Activated CD8-positive, alpha-beta memory T cell treated with anti-CD3 and anti-CD28 coated beads, Interleukin-2, amount 10 ng/mL, durations not matched to agents 7 days and 5 days (primary cell): Measurements from ENCODE around the gene CRYAA. TPM values are rescaled to one million over a fixed set of nuclear protein-coding genes. Genes with fewer than 3 reads are reported as not detected.

Experiments used
- ATAC-seq: fragments of 150-1000 bp; cut with Tn5 transposase; one replicate; pipeline ENCODE4 v1.10.0; 2021; ENCODE audit warnings: moderate library complexity
- CTCF ChIA-PET: fragments of 350-600 bp; sonication (Branson Sonifier 250); formaldehyde crosslinking; loops from one replicate; lab custom pipeline; 2021; ENCODE audit warnings: antibody characterized with exemption; lab: Charles Lee
- DNase-seq: peaks from one replicate; pipeline ENCODE4 v3.0.0-alpha.2; 2020
- H3K27ac Mint-ChIP-seq: one replicate; pipeline ENCODE4 v1.8.0; 2021; ENCODE audit warnings: mild to moderate bottlenecking, mixed read lengths
- H3K27me3 Mint-ChIP-seq: one replicate; pipeline ENCODE4 v1.8.0; 2021; ENCODE audit warnings: mixed read lengths
- H3K36me3 Mint-ChIP-seq: one replicate; pipeline ENCODE4 v1.8.0; 2021; ENCODE audit warnings: mild to moderate bottlenecking, mixed read lengths
- H3K4me1 Mint-ChIP-seq: one replicate; pipeline ENCODE4 v1.8.0; 2021; ENCODE audit warnings: mixed read lengths
- H3K4me3 Mint-ChIP-seq: one replicate; pipeline ENCODE4 v1.8.0; 2021; ENCODE audit warnings: mild to moderate bottlenecking, moderate library complexity, mixed read lengths
- H3K9me3 Mint-ChIP-seq: one replicate; pipeline ENCODE4 v1.8.0; 2022; ENCODE audit warnings: low read depth, mixed read lengths
- total RNA-seq, 2 experiments: library from RNA; stranded (reverse); gene quantifications; one replicate each; pipeline ENCODE4 v1.2.3, GENCODE V29; 2021

The CRYAA gene
- total RNA-seq, 2 experiments from 2014 or later = not detected

DNA sequence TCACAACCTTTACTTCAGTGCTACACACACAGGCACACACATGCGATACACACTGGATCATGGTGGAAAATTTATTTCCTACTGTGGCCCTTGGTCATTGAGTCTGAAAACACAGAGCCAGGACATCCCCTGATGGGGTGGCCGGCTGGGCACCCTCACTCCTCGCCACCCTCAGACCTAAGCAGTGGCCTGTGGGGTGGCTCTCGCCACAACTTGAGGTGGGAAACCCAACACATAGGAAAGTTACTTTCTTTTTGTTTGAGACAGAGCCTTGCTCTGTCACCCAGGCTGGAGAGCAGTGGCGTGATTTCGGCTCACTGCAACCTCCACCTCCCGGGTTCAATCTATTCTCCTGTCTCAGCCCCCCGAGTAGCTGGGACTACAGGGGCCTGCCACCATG lies 19.4 kb downstream of the CRYAA start:
- Mint-ChIP-seq H3K27me3 (peaks cover 3% of the 10 kb centered on the region), H3K9me3 (peaks cover 2% of the 10 kb centered on the region), H3K27ac (no peak overlapping the region), H3K4me3 (no peak overlapping the region), H3K36me3 (no peaks in the 10 kb centered on the region), H3K4me1 (peaks cover 7% of the 10 kb centered on the region)
- no peak for ATAC-seq
- CTCF ChIA-PET = no interaction called here
- no peak for DNase-seq

- Mint-ChIP-seq H3K9me3 (peaks cover 2% of the 10 kb centered on the region), H3K4me3 (no peak overlapping the region), H3K27me3 (peaks cover 3% of the 10 kb centered on the region), H3K36me3 (no peaks in the 10 kb centered on the region), H3K4me1 (peaks cover 9% of the 10 kb centered on the region), H3K27ac (no peak overlapping the region)
- CTCF ChIA-PET = no interaction called here
- ATAC-seq = no peak
- DNase-seq = no peak
Measured at GRCh38 chr21:43188592-43189210, 19.9 kb downstream of the CRYAA start.

- CTCF ChIA-PET = interaction anchor here (0.9 kb wide), 1 partner anchor 461 kb away, joined by 3 read pairs; no protein-coding TSS in a partner anchor
Measured at GRCh38 chr21:43189936-43190335, 21.1 kb downstream of the CRYAA start.

GRCh38 chr21:43190544-43190943 lies 21.7 kb downstream of the CRYAA start:
- CTCF ChIA-PET = interaction anchor here (0.9 kb wide), 1 partner anchor 461 kb away, joined by 3 read pairs; no protein-coding TSS in a partner anchor
- no peak overlapping the region for H3K4me3 Mint-ChIP-seq
- ATAC-seq = no peak

More at GRCh38 chr21:43189936-43190335, 21.1 kb downstream of the CRYAA start:
- no peak for DNase-seq
- H3K27me3 Mint-ChIP-seq = peaks cover 3% of the 10 kb centered on the region
- H3K4me1 Mint-ChIP-seq = peaks cover 12% of the 10 kb centered on the region
- H3K27ac Mint-ChIP-seq = no peak overlapping the region
- ATAC-seq = no peak
- no peaks in the 10 kb centered on the region for H3K36me3 Mint-ChIP-seq
- H3K4me3 Mint-ChIP-seq = no peak overlapping the region
- peaks cover 2% of the 10 kb centered on the region for H3K9me3 Mint-ChIP-seq

DNA sequence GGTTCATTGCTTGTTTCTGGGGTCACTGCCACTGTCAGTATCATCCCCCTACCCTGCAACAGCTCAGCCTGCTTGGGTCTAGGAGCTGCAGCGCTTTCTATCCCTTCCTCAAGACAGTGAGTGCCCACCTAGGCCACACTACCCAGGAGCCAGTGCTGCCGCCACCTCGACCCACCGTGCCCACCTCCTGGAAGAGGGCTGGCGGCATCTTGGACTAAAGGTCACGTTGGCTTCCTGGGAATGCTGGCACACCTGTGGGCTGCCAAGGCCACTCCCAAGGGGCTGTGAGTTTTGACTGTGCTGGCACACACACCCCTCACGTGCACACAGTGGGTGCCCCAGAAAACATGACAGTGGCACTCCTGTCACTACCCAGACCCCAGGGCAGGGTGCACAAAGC lies 22.1 kb downstream of the CRYAA start:
- Mint-ChIP-seq H3K36me3 (no peaks in the 10 kb centered on the region), H3K4me1 (peaks cover 12% of the 10 kb centered on the region), H3K27ac (no peak overlapping the region), H3K9me3 (peaks cover 2% of the 10 kb centered on the region), H3K4me3 (no peak overlapping the region), H3K27me3 (peaks cover 3% of the 10 kb centered on the region)
- DNase-seq (no peak), ATAC-seq (no peak)
- CTCF ChIA-PET = no interaction called here

More at GRCh38 chr21:43190544-43190943, 21.7 kb downstream of the CRYAA start:
- Mint-ChIP-seq H3K4me1 (peaks cover 12% of the 10 kb centered on the region), H3K27me3 (peaks cover 3% of the 10 kb centered on the region), H3K27ac (no peak overlapping the region), H3K36me3 (no peaks in the 10 kb centered on the region), H3K9me3 (peaks cover 2% of the 10 kb centered on the region)
- DNase-seq = no peak

GRCh38 chr21:43191521-43191920 lies 22.7 kb downstream of the CRYAA start:
- H3K4me3 Mint-ChIP-seq = no peak overlapping the region
- DNase-seq (no peak), ATAC-seq (no peak)
- H3K9me3 Mint-ChIP-seq = peaks cover 2% of the 10 kb centered on the region
- H3K36me3 Mint-ChIP-seq = no peaks in the 10 kb centered on the region
- H3K27ac Mint-ChIP-seq = no peak overlapping the region
- CTCF ChIA-PET = no interaction called here
- peaks cover 12% of the 10 kb centered on the region for H3K4me1 Mint-ChIP-seq
- peaks cover 3% of the 10 kb centered on the region for H3K27me3 Mint-ChIP-seq

DNA sequence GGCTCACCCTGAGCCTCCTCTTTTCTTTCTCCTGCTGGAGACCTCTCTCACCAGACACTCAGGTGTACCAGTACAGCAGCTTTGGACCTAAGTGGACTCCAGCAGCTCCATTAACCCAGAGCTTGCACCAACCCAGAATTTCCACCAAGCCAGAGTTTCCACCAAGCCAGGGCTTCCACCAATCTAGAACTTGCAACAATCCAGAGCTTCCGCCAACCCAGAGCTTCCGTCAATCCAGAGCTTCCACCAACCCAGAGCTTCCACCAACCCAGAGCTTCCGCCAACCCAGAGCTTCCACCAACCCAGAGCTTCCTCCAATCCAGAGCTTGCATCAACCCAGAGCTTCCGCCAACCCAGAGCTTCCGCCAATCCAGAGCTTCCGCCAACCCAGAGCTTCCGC lies 23.2 kb downstream of the CRYAA start:
- H3K27me3 Mint-ChIP-seq = peaks cover 3% of the 10 kb centered on the region
- H3K4me3 Mint-ChIP-seq = no peak overlapping the region
- peaks cover 2% of the 10 kb centered on the region for H3K9me3 Mint-ChIP-seq
- CTCF ChIA-PET = interaction anchor here (0.8 kb wide), 1 partner anchor 11 kb away, joined by 3 read pairs; no protein-coding TSS in a partner anchor
- no peak for DNase-seq
- no peak overlapping the region for H3K27ac Mint-ChIP-seq
- peaks cover 17% of the 10 kb centered on the region for H3K4me1 Mint-ChIP-seq
- H3K36me3 Mint-ChIP-seq = no peaks in the 10 kb centered on the region
- ATAC-seq = no peak

DNA sequence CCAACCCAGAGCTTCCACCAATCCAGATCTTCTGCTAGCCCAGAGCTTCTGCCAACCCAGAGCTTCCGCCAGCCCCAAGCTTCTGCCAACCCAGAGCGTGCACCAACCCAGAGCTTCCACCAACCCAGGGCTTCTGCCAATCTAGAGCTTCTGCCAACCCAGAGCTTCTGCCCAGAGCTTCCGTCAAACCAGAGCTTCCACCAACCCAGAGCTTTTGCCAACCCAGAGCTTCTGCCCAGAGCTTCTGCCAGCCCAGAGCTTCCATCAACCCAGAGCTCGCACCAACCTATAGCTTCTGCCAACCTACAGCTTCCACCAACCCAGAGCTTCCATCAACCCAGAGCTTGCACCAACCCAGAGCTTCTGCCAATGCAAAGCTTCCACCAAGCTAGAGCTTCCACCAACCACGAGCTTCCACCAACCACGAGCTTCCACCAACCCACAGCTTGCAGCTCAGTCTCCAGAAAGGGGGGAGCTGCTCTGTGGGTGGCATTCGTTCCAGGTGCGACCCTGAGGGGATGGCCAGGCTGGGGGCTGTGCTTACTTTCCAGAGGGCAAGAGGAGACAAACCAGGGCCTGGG lies 23.8 kb downstream of the CRYAA start:
- DNase-seq (no peak), ATAC-seq (no peak)
- H3K27me3 Mint-ChIP-seq = peaks cover 6% of the 10 kb centered on the region
- no peak overlapping the region for H3K4me3 Mint-ChIP-seq
- H3K36me3 Mint-ChIP-seq = no peaks in the 10 kb centered on the region
- CTCF ChIA-PET = interaction anchor here (0.8 kb wide), 1 partner anchor 10 kb away, joined by 3 read pairs; no protein-coding TSS in a partner anchor
- no peak overlapping the region for H3K27ac Mint-ChIP-seq
- peaks cover 23% of the 10 kb centered on the region for H3K4me1 Mint-ChIP-seq
- H3K9me3 Mint-ChIP-seq = peaks cover 1% of the 10 kb centered on the region

DNA sequence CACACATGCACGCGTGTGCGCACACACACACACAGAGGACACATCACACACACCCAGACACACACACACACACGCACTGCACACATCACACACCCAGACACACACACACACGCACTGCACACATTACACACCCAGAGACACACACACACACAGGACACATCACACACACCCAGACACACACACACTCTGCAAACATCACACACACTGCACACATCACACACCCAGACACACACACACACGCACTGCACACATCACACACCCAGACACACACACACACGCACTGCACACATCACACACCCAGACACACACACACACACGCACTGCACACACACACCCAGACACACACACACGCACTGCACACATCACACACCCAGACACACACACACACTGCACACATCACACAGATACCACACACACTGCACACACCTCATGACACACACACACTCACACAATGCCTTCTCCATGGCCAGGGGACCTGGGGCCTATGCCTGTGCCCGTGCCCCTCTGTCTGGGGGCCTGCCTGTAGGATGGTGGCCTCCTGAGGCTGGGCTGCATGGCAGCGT lies 24.4 kb downstream of the CRYAA start:
- Mint-ChIP-seq H3K27ac (no peak overlapping the region), H3K36me3 (no peaks in the 10 kb centered on the region), H3K4me3 (no peak overlapping the region), H3K9me3 (peaks cover 2% of the 10 kb centered on the region), H3K4me1 (peaks cover 21% of the 10 kb centered on the region), H3K27me3 (peaks cover 7% of the 10 kb centered on the region)
- DNase-seq (no peak), ATAC-seq (no peak)
- CTCF ChIA-PET = no interaction called here

DNA sequence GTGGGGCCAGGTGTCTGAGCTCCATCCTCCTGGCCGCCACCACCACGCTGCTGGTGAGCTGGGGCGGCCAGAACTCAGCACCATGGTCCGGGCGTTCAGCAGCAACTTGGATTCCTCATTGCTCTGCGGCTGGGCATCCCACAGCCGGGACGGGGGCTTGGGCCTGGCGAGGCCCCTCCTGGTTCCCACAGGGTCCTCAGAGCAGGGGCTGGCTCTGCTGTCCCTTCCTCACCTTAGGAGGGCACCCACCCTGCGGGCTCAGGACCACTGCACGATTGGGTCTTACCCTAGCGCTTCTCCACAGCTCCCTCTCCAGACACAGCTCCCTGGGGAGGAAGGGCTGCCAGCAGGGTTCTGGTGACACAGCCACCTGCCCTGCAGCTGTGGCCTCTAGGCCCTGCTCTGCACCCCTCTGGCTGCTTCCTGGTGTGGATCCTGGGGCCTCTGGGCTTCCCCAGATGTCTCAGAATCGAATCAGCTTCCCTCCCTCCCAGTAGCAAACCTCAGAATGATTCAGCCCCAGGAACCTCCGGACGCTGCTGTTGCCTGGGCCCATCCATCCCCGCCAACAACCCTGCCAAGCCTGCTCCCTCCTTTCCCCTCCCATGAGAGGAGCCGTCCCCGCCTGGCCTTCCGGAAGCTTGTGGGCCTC lies 25.0 kb downstream of the CRYAA start:
- ATAC-seq = no peak
- Mint-ChIP-seq H3K4me3 (no peak overlapping the region), H3K4me1 (peaks cover 21% of the 10 kb centered on the region), H3K9me3 (peaks cover 7% of the 10 kb centered on the region), H3K36me3 (peaks cover 2% of the 10 kb centered on the region), H3K27ac (no peak overlapping the region), H3K27me3 (peaks cover 12% of the 10 kb centered on the region)
- no peak for DNase-seq
- CTCF ChIA-PET = no interaction called here

DNA sequence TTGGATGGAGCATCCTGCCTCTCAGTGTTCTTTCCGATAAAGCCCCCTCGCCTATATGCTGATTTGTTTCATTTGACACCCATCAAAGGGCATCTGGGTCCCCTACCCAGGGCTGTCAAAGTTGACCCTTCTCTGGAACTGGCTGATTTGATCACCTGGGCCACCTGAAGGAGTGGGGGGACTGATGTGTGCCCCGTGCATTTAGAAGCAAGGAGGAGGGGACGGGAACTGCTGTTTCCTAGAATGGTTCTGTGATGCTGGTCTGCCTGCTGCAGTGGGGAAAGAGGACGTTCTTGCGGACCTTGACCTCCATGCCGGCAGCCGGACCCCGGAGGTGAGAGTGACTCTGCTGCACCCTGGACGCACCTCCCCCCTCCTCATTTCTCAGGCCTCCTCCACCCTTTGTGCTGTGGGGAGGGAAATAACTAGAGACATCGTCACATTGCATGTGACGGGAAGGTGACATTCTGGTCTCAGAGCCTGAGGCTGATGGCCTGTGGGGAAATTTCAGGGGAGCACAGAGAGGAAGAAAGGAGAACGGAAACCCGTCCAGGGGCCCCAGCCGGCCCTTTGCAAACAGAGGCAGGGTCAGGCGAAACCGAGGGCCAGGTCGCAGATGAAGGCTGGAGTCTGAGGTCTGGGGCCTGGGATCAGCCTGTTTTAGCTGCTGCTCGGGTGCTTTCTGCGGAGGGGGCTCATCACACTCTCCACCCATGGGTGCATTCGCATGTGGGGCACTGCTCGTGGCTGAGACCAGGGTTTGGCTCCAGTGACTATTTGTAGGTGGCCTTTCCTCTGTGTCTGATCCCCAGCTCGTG lies 25.7 kb downstream of the CRYAA start:
- Mint-ChIP-seq H3K4me3 (no peak overlapping the region), H3K36me3 (peaks cover 2% of the 10 kb centered on the region), H3K27me3 (peaks cover 16% of the 10 kb centered on the region), H3K9me3 (peaks cover 7% of the 10 kb centered on the region), H3K27ac (no peak overlapping the region), H3K4me1 (peaks cover 21% of the 10 kb centered on the region)
- DNase-seq (no peak), ATAC-seq (no peak)
- CTCF ChIA-PET = no interaction called here

GRCh38 chr21:43195121-43196021 lies 26.6 kb downstream of the CRYAA start:
- no peak for DNase-seq
- H3K4me1 Mint-ChIP-seq = peaks cover 21% of the 10 kb centered on the region
- no peak overlapping the region for H3K27ac Mint-ChIP-seq
- H3K4me3 Mint-ChIP-seq = no peak overlapping the region
- H3K36me3 Mint-ChIP-seq = peaks cover 2% of the 10 kb centered on the region
- CTCF ChIA-PET = no interaction called here
- peaks cover 18% of the 10 kb centered on the region for H3K27me3 Mint-ChIP-seq
- ATAC-seq = no peak
- peaks cover 10% of the 10 kb centered on the region for H3K9me3 Mint-ChIP-seq
